Measurements from ENCODE around the gene SNAI1.
"Not testable (repeated sequence)": the region's sequence is repeated elsewhere in the genome, so short reads cannot be mapped to it uniquely, and the experiment has no call there.

DNA sequence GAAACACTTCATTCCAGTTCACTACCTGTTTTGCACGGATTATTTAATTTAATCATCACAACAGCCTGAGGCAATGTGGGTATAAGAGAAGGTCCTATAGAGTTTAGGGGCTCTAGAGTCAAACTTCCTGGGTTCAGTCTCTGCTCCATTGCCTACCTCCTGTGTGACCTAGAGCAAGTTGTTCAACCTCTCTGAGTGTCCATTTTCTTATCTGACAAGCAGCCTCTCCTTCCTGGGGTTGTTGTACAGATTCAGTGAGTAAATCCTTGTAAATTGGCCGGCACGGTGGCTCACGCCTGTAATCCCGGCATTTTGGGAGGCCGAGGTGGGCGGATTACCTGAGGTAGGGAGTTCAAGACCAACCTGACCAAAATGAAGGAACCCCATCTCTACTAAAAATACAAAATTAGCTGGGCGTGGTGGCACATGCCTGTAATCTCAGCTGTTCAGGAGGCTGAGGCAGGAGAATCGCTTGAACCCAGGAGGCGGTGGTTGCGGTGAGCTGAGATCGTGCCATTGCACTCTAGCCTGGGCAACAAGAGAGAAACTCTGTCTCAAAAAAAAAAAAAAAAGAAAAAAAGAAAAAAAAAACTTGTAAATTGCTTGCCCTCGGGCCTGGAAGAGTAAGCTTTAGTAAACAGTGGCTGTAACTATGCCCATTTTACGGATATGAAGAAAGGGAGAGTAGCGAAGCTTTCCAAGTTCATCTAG is 15.9 kb downstream of the SNAI1 start:
- TF ChIP-seq, protein P1, sequence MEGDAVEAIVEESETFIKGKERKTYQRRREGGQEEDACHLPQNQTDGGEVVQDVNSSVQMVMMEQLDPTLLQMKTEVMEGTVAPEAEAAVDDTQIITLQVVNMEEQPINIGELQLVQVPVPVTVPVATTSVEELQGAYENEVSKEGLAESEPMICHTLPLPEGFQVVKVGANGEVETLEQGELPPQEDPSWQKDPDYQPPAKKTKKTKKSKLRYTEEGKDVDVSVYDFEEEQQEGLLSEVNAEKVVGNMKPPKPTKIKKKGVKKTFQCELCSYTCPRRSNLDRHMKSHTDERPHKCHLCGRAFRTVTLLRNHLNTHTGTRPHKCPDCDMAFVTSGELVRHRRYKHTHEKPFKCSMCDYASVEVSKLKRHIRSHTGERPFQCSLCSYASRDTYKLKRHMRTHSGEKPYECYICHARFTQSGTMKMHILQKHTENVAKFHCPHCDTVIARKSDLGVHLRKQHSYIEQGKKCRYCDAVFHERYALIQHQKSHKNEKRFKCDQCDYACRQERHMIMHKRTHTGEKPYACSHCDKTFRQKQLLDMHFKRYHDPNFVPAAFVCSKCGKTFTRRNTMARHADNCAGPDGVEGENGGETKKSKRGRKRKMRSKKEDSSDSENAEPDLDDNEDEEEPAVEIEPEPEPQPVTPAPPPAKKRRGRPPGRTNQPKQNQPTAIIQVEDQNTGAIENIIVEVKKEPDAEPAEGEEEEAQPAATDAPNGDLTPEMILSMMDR (IDR thresholded peaks at IDR 0.05): not testable (repeated sequence)
- TF ChIP-seq POLR2A, POLR2AphosphoS5 (IDR thresholded peaks at IDR 0.05): not testable (repeated sequence)

All from breast epithelium (tissue), 3 donors.